HL-60 (cell line): ENCODE results near the gene PLCB1.

ENCODE experiments used
- DNase-seq, 2 experiments: peaks; one replicate each; pipeline ENCODE4 v3.0.0-alpha.2; 2010 to 2020; ENCODE audit warnings: low read depth in 1 of 2, low spot score in 1 of 2
- H3K27ac ChIP-seq: fragments of 250-450 bp; sonication (Bioruptor Pico); replicated peaks from 2 replicates; pipeline ENCODE4 v1.5.1; 2020; ENCODE audit warnings: mild to moderate bottlenecking, moderate library complexity
- H3K27me3 ChIP-seq: fragments of 250-450 bp; sonication (Bioruptor Pico); 2 replicates; pipeline ENCODE4 v1.5.1; 2021; ENCODE audit warnings: mild to moderate bottlenecking, moderate library complexity; ENCODE audit not compliant: insufficient read depth, poor library complexity, severe bottlenecking
- H3K4me3 ChIP-seq: replicated peaks from 2 replicates; pipeline ENCODE4 v1.5.1; 2011; ENCODE audit warnings: mild to moderate bottlenecking, control low read depth, low read length; ENCODE audit not compliant: insufficient read depth
- GABPA ChIP-seq: IDR thresholded peaks from 2 replicates; pipeline ENCODE4 v1.6.1; 2012; ENCODE audit warnings: low read depth
- POLR2AphosphoS5 ChIP-seq: IDR thresholded peaks from 2 replicates; pipeline ENCODE4 v1.6.1; 2012; ENCODE audit warnings: low read depth
- SPI1 ChIP-seq: IDR thresholded peaks from 2 replicates; pipeline ENCODE4 v1.6.1; 2012; ENCODE audit warnings: low read depth, mild to moderate bottlenecking, borderline replicate concordance
- TF ChIP-seq, protein P1 (sequence below): IDR thresholded peaks from one replicate; pipeline ENCODE4 v1.5.1; 2011; ENCODE audit warnings: low read length, control low read depth, inconsistent platforms; ENCODE audit not compliant: insufficient read depth
- TF ChIP-seq, protein P2 (sequence below): IDR thresholded peaks from 2 replicates; pipeline ENCODE4 v1.6.1; 2012; ENCODE audit warnings: low read depth; ENCODE audit not compliant: insufficient replicate concordance

Gene PLCB1

DNA sequence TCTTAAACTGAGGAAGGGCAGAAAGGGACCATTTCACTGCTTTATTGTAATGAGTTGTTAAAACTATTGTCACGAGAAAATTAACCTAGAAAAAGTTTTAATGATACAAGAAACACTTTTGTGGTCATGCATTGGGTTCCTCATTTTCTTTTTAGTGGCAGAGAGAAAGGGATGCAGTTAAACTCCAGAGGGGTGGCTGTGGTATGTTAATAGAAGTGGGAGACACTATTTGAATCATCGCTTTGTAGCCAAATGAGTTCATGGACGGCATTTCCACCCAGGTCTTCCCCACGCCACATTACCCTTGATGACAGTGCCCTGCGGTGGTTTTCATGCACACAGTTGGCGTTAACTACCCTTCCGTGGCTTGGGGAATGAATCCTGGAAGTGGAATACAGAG lies 235.6 kb downstream of the PLCB1 start:
- Histone ChIP-seq H3K4me3 (no peak overlapping the region), H3K27me3 (no peaks in the 10 kb centered on the region), H3K27ac (no peak overlapping the region)
- peak in 1 of 2 experiments; percentile 24 for DNase-seq
- peak; percentile 87 for TF ChIP-seq SPI1
- no peak for TF ChIP-seq GABPA
- no peak for TF ChIP-seq POLR2AphosphoS5
- TF ChIP-seq, protein P1, sequence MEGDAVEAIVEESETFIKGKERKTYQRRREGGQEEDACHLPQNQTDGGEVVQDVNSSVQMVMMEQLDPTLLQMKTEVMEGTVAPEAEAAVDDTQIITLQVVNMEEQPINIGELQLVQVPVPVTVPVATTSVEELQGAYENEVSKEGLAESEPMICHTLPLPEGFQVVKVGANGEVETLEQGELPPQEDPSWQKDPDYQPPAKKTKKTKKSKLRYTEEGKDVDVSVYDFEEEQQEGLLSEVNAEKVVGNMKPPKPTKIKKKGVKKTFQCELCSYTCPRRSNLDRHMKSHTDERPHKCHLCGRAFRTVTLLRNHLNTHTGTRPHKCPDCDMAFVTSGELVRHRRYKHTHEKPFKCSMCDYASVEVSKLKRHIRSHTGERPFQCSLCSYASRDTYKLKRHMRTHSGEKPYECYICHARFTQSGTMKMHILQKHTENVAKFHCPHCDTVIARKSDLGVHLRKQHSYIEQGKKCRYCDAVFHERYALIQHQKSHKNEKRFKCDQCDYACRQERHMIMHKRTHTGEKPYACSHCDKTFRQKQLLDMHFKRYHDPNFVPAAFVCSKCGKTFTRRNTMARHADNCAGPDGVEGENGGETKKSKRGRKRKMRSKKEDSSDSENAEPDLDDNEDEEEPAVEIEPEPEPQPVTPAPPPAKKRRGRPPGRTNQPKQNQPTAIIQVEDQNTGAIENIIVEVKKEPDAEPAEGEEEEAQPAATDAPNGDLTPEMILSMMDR = no peak
- TF ChIP-seq, protein P2, sequence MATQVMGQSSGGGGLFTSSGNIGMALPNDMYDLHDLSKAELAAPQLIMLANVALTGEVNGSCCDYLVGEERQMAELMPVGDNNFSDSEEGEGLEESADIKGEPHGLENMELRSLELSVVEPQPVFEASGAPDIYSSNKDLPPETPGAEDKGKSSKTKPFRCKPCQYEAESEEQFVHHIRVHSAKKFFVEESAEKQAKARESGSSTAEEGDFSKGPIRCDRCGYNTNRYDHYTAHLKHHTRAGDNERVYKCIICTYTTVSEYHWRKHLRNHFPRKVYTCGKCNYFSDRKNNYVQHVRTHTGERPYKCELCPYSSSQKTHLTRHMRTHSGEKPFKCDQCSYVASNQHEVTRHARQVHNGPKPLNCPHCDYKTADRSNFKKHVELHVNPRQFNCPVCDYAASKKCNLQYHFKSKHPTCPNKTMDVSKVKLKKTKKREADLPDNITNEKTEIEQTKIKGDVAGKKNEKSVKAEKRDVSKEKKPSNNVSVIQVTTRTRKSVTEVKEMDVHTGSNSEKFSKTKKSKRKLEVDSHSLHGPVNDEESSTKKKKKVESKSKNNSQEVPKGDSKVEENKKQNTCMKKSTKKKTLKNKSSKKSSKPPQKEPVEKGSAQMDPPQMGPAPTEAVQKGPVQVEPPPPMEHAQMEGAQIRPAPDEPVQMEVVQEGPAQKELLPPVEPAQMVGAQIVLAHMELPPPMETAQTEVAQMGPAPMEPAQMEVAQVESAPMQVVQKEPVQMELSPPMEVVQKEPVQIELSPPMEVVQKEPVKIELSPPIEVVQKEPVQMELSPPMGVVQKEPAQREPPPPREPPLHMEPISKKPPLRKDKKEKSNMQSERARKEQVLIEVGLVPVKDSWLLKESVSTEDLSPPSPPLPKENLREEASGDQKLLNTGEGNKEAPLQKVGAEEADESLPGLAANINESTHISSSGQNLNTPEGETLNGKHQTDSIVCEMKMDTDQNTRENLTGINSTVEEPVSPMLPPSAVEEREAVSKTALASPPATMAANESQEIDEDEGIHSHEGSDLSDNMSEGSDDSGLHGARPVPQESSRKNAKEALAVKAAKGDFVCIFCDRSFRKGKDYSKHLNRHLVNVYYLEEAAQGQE = no peak

DNA sequence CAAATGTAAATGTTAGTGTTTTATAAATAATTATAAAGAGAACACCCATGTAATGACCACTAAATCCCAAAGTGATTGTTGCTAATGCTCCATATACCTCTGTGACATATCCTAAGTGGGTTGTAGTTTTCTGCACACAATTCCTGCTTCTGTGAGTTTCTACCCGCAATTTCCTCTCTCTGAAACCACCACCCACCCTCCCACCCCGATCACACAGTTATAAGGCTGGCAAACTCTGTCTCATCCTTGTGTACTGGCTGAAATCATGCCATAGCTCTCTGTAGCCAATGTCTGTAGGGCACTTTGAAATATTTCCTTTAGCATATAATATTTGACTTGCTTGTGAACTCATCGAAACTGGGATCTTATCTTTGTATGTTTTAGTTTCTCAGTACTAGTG lies 236.6 kb downstream of the PLCB1 start:
- no peaks in the 10 kb centered on the region for H3K27me3 ChIP-seq
- TF ChIP-seq SPI1 = no peak
- TF ChIP-seq, protein P2 = no peak
- TF ChIP-seq, protein P1 = no peak
- no peak for TF ChIP-seq GABPA
- no peak for TF ChIP-seq POLR2AphosphoS5
- DNase-seq = no peak

DNA sequence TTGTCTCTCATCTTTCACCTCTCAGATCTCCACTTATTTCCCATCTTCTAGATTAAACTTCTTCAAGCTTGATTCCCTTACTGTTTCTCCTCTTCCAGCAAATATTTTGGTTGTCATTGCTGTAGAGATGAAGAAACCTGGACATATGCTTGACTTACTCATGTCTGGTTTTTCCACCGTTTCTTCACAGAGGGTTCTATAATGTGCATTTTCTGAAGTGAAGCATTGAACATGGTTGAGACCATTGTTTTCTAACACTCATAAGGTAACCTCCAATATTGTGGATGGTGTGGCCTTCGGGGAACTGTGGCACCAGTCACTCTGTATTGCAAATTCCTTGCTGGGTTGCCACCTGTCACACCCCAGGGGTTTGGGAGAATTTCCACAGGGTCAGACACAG lies 237.2 kb downstream of the PLCB1 start:
- TF ChIP-seq POLR2AphosphoS5 (no peak), SPI1 (no peak), GABPA (no peak)
- TF ChIP-seq, protein P2 = no peak
- TF ChIP-seq, protein P1 = no peak

More for the DNA sequence above, 236.6 kb downstream of the PLCB1 start:
- Histone ChIP-seq H3K27ac (no peak overlapping the region), H3K4me3 (no peak overlapping the region)

More for the DNA sequence above, 237.2 kb downstream of the PLCB1 start:
- Histone ChIP-seq H3K27ac (no peak overlapping the region), H3K4me3 (no peak overlapping the region), H3K27me3 (no peaks in the 10 kb centered on the region)
- no peak for DNase-seq
